Peyer's patch (tissue), 4 donors: ENCODE results near the gene FAM120B.
"Not testable (repeated sequence)": the region's sequence is repeated elsewhere in the genome, so short reads cannot be mapped to it uniquely, and the experiment has no call there.

Experiments
- POLR2A ChIP-seq, 2 donors: fragments of 450-650 bp; IDR thresholded peaks; one replicate each; pipeline ENCODE4 v1.5.1; 2017; ENCODE audit warnings: antibody characterized with exemption in 2 of 2, mild to moderate bottlenecking in 2 of 2, moderate library complexity in 2 of 2
- TF ChIP-seq, protein P1 (sequence below), 6 experiments: fragments of 450-650 bp in 4 of 6; fragments of 200-600 bp in 2 of 6; sonication (generic) in 1 of 6; IDR thresholded peaks; one replicate each; pipeline ENCODE4 v1.5.1; 2017 to 2019; ENCODE audit warnings: antibody characterized with exemption in 6 of 6, mild to moderate bottlenecking in 3 of 6, moderate library complexity in 1 of 6

DNA sequence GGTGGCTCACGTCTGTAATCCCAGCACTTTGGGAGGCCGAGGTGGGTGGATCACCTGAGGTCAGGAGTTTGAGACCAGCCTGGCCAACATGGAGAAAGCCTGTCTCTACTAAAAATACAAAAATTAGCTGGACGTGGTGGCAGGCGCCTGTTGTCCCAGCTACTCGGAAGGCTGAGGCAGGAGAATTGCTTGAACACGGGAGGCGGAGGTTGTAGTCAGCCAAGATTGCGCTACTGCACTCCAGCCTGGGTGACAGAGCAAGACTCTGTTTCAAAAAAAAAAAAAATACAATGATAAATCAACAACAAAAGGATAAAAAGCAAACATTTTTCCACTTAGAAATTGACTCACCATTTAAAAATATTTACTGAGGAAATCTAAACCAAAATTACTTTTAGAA, 103.2 kb downstream of the FAM120B start:
- TF ChIP-seq, protein P1, sequence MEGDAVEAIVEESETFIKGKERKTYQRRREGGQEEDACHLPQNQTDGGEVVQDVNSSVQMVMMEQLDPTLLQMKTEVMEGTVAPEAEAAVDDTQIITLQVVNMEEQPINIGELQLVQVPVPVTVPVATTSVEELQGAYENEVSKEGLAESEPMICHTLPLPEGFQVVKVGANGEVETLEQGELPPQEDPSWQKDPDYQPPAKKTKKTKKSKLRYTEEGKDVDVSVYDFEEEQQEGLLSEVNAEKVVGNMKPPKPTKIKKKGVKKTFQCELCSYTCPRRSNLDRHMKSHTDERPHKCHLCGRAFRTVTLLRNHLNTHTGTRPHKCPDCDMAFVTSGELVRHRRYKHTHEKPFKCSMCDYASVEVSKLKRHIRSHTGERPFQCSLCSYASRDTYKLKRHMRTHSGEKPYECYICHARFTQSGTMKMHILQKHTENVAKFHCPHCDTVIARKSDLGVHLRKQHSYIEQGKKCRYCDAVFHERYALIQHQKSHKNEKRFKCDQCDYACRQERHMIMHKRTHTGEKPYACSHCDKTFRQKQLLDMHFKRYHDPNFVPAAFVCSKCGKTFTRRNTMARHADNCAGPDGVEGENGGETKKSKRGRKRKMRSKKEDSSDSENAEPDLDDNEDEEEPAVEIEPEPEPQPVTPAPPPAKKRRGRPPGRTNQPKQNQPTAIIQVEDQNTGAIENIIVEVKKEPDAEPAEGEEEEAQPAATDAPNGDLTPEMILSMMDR (IDR thresholded peaks at IDR 0.05), result not testable (repeated sequence)
- TF ChIP-seq POLR2A (IDR thresholded peaks at IDR 0.05), result not testable (repeated sequence)
